ENCODE measurements around the gene SHROOM3. TPM values are rescaled to one million over a fixed set of nuclear protein-coding genes. Genes with fewer than 3 reads are reported as not detected.

SHROOM3 gene
- total RNA-seq, 6 experiments from 2014 or later = 15.2 to 35.8 (median 29.9) TPM

DNA sequence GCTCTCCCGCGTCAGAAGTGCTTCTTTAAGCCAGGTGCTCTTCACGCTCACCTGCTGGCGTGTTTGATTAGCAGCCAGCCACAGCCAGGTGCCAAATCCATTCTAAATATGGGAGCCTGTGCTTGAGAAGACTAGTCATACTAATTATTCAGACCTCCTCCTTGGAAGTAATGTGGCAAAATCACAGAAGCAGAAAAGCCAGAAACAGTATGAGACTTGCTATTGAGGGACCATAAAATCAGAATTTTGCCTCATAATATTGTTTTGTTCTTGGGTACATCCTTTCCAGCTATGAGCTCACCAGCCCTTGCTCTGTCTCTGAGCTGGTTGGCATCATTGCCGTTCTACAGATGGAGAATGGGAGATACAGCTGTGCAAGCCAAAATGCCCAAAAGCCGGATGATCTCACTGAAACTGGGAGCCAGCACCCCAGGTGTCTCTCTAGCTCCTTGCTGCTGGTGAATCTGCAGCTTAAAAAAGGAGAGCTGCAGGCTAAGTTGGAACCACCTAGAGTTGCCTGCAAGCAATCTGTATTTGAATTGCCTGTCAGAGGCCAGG, 205.4 kb downstream of the SHROOM3 start:
- peaks cover 0 to 6% (median 2%) of the 10 kb centered on the region in 4 donors for H3K36me3 ChIP-seq
- no peaks in the 10 kb centered on the region for H3K27me3 ChIP-seq
- intact Hi-C loops (cut with DNase I) = no loop called here
- H3K4me1 ChIP-seq = no peaks in the 10 kb centered on the region
- H3K9me3 ChIP-seq = no peaks in the 10 kb centered on the region
- no peak overlapping the region for H3K4me3 ChIP-seq
- 85% methylated on average over 6 of the region's 6 CpGs for WGBS (ENCODE audit: insufficient coverage, low coverage, low lambda C conversion rate, missing lambda C conversion rate)
- ATAC-seq (no peak), DNase-seq (no peak)
- TF ChIP-seq, protein P1, sequence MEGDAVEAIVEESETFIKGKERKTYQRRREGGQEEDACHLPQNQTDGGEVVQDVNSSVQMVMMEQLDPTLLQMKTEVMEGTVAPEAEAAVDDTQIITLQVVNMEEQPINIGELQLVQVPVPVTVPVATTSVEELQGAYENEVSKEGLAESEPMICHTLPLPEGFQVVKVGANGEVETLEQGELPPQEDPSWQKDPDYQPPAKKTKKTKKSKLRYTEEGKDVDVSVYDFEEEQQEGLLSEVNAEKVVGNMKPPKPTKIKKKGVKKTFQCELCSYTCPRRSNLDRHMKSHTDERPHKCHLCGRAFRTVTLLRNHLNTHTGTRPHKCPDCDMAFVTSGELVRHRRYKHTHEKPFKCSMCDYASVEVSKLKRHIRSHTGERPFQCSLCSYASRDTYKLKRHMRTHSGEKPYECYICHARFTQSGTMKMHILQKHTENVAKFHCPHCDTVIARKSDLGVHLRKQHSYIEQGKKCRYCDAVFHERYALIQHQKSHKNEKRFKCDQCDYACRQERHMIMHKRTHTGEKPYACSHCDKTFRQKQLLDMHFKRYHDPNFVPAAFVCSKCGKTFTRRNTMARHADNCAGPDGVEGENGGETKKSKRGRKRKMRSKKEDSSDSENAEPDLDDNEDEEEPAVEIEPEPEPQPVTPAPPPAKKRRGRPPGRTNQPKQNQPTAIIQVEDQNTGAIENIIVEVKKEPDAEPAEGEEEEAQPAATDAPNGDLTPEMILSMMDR (IDR thresholded peaks at IDR 0.05) = no peak
- TF ChIP-seq POLR2A (IDR thresholded peaks at IDR 0.05) = no peak
- H3K27ac ChIP-seq = no peak overlapping the region

DNA sequence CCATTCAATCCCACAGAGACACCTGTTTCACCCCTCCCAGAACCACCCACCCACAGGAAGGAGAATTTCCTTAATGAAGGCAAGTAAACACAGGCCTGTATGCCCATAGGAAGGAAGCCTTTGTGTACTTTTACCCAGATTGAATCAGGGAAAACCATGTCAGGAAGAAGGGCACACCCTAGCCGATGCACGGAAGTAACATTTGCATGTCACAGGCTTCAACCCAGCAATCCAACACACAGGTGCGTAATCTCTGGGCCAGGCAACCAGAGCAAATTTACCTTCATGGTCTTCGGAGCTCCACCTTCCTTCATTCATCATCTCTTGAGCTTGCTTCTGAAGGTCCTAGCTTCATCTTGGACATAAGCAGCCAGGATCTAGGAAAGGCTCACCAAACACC, 206.3 kb downstream of the SHROOM3 start:
- intact Hi-C loops (cut with DNase I) = no loop called here
- peaks cover 0 to 4% (median 2%) of the 10 kb centered on the region in 4 donors for H3K36me3 ChIP-seq
- WGBS (ENCODE audit: insufficient coverage, low coverage, low lambda C conversion rate, missing lambda C conversion rate) = 79% methylated on average over 4 of the region's 4 CpGs
- no peaks in the 10 kb centered on the region for H3K27me3 ChIP-seq
- H3K4me1 ChIP-seq = no peaks in the 10 kb centered on the region
- no peak overlapping the region for H3K27ac ChIP-seq
- TF ChIP-seq, protein P1 (IDR thresholded peaks at IDR 0.05) = no peak
- TF ChIP-seq POLR2A (IDR thresholded peaks at IDR 0.05) = no peak
- no peak overlapping the region for H3K4me3 ChIP-seq
- ATAC-seq (no peak), DNase-seq (no peak)
- no peaks in the 10 kb centered on the region for H3K9me3 ChIP-seq

DNA sequence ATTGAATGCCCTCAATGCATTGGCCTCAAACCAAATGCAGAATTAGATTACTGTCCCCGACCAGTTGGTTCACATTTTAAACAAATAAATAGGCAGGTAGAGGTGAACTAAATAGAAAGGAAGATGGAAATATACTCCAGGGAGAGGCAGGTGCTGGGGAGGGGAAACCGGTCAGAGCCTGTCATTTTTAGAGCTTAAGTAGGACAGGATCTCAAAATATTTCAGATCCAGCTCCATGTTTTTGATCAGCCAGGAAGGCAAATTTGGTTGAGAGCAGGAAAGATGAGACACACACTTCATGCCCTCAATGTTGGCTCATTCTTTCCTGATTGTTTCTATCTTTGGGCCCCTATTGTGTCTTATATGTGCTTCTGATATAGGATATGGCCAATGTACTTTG, 206.7 kb downstream of the SHROOM3 start:
- H3K4me3 ChIP-seq = no peak overlapping the region
- 72% methylated on average over 2 of the region's 2 CpGs for WGBS (ENCODE audit: insufficient coverage, low coverage, low lambda C conversion rate, missing lambda C conversion rate)
- DNase-seq (no peak), ATAC-seq (no peak)
- no peaks in the 10 kb centered on the region for H3K9me3 ChIP-seq
- H3K27ac ChIP-seq = no peak overlapping the region
- H3K27me3 ChIP-seq = no peaks in the 10 kb centered on the region
- peaks cover 0 to 4% (median 0%) of the 10 kb centered on the region in 4 donors for H3K36me3 ChIP-seq
- no peak for TF ChIP-seq POLR2A (IDR thresholded peaks at IDR 0.05)
- TF ChIP-seq, protein P1 (IDR thresholded peaks at IDR 0.05) = no peak
- intact Hi-C loops (cut with DNase I) = no loop called here
- H3K4me1 ChIP-seq = no peaks in the 10 kb centered on the region

DNA sequence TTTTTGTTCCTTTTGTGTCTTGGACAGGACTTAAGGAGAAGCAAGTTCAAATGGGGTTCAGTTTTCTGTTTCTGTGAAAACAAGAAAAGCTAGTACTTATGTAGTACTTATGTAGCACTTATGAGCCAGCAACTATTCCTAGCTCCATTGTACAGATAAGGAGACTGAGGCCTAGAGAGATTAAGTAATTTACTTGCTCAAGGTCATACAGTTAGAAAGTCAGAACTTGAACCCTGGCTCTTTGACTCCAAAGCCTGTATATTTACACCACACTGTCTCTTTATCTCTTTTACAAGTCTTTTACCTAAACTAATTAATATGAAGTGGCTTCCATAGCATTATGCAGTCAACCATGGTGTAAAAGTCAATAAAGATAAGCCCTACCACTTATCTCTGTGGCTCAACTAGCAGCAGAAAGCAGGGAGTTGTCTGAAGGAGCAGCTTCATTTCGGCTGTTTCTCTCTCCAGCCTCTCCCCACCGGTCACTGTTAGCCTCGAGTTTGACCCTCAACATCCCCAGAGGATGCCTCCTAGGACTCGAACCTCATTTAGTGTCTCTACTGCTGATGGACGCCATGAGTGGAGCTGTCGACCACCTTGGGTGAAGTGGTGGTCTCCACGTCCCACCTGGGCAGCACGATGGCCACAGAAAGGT, 209.9 kb downstream of the SHROOM3 start:
- DNase-seq (no peak), ATAC-seq (no peak)
- Histone ChIP-seq H3K27me3 (no peaks in the 10 kb centered on the region), H3K4me1 (no peaks in the 10 kb centered on the region), H3K36me3 (no peaks in the 10 kb centered on the region), H3K9me3 (no peaks in the 10 kb centered on the region), H3K4me3 (no peak overlapping the region), H3K27ac (no peak overlapping the region)
- 82% methylated on average over 8 of the region's 8 CpGs for WGBS (ENCODE audit: insufficient coverage, low coverage, low lambda C conversion rate, missing lambda C conversion rate)
- TF ChIP-seq POLR2A (IDR thresholded peaks at IDR 0.05) = no peak
- TF ChIP-seq, protein P1 (IDR thresholded peaks at IDR 0.05) = no peak
- intact Hi-C loops (cut with DNase I) = no loop called here
